Stromal cell of bone marrow (primary cell): ENCODE measurements around the gene MLEC.
A peak's percentile ranks its signal among the peaks of the same experiment; 100 is the strongest.
"Not testable (repeated sequence)": the region's sequence is repeated elsewhere in the genome, so short reads cannot be mapped to it uniquely, and the experiment has no call there.

Source experiments
- DNase-seq: peaks from one replicate; pipeline ENCODE4 v3.0.0-alpha.2; 2012; ENCODE audit warnings: low read depth

Gene MLEC

DNA sequence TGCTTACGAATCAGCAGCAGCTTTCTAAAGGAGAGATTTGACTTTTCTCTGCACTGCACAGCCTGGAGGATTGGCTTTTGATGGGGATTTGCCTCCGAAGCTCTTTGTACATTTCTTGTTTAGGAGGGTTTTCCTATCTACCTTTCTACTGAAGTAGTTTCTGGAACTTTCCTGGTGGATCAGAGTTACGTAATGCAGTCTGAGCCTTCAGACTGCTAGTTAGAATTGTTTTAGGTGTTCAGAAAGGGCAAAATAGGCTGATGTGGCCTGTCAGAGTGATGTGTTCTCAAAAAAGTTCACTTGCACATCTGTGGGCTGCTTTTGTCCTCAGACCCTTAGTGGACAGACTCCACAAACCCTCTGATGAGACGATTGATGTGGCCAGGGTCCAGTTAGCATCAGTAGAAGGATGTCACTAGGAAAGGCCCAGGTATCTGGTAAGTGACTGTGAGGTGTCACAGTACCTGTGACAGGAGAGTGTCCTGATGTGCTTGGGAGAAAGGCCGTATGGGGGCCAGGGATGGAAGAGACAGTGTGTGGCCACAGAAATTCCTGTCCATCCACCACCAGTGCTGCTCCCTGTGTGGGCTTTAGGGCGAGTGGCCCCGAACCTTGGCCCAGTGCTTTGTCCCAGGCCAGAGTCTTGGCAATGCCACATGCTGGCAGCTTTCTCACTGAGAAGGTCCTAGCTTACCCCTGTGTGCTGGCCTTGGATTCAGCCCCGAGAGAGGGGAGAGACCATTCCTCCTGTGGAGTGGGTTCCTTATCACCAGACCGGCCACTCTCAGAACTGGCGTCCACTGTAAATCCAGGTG lies 34.2 kb downstream of the MLEC start:
- DNase-seq = no peak

DNA sequence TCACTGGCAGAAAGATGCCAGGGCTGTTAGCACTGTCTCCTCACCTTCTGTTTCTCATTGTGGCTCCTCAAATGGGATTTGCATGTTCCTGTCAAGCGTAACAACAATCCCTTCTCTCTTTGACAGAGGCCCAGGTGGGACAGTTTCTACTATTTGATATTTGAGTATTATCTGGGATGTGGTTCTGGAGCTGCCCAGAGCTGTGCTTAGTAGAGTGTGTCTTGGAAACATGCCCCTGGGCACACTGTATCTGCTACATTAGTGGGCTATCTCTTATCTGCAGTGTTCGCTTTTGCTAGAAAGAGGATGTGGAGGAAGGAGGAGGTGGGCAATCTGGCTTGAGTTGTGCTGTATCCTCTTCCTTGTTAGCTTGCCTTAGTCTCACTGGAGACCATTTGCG lies 34.9 kb downstream of the MLEC start:
- DNase-seq = no peak

DNA sequence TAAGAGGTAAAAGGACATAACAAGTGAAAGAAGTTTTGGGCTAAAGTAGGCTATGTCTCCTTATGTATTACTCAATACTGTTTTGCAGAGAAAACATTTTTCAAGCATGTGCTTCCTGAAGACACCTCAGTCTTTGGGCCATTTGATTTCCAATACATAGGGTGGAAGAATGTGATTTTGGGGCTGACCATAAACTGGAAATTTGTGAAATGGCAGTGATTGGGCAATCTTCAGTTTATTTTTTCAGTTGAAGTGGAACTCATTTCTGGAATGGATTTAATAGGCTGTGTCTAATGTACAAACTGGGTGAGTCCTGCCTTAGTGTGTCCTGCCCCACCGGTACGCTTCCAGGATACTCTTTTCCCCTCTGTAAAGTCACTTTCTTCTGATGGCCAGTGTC lies 35.8 kb downstream of the MLEC start:
- no peak for DNase-seq

DNA sequence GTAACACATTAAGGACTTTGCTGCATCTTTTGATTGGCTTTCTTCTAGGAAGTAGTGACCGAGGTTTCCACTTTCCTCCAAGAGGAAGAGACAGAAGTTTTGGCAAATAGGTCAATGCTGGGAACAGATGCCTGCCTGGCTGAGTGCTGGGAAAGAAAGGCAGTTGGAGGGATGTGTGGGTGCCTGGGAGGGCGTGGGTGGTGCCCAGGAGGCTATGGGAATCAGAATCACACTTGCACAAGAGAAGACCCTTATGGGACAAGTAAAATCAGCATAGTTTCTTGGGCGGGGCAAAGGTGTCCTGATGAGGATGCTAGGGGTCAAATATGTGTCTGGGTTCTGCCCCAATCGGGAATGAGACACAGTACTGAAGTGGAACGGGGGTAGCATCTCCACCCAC lies 37.8 kb downstream of the MLEC start:
- no peak for DNase-seq

DNA sequence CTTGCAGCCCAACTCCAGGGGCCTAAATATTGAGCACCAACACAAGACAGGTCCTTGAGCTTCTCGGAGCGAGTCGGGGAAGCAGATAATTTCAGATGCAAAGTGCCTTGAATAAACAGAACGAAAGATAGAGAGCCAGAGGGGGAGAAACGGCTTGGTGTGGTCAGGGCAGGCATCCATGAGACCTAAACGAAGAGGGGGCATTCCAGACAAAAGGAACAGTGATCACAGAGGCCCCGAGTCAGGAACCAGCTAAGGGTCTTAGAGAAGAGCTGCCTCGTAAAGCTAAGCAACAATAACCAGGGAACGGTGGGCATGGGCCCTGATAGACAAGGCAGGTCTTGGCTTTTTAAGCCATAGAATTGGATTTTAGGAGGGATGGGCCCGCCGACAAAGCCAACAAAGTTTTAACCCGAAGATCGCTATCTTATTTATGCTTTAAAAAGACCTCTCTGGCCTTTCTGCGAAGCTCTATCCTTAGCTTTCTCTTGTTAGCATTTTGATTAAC lies 38.3 kb downstream of the MLEC start:
- no peak for DNase-seq

DNA sequence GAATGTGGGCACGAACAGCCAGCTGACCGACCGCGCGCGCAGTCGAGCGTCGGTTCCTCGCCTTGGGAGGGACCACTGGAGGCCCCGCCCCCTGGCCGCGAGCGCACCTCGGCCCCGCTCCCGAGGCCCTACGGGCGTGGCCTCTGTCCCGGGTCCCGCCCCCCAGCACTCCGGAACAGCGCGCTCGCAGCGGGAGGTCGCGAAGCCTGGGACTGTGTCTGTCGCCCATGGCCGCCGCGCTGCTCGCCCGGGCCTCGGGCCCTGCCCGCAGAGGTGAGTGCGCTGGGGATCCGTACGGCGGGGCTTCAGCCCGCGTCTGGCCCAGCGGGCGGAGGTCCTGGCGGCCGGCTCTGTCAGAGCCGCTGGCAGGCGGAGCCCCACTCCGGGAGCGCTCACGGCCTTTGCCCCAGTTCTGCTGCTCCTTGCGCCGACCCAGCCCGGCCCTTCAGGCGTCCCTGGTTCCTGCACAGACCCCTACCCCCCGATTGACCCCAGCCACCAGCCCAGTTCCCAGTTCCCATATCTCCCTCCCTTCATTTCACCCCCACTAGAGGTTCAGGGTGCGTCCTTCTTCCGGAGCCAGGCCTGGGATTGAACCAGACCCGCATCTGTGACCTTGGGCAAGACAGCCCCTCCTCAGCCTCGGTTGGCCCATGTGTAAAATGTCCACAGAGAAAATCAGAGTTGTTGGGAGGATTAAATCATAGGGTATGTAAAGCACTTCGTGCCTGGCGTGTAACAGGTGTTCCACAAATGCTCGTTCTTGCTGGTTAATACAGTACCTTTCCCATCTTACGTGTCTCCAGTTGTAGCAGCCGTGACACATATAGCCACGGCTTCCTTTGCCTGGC lies 38.9 kb downstream of the MLEC start, which contains the start of gene ACADS:
TSS of gene ACADS (plus strand) at position 168 of the 851 bp plus-strand sequence. CDS start at position 228, 60 bp downstream.
- peak; percentile 68 for DNase-seq

DNA sequence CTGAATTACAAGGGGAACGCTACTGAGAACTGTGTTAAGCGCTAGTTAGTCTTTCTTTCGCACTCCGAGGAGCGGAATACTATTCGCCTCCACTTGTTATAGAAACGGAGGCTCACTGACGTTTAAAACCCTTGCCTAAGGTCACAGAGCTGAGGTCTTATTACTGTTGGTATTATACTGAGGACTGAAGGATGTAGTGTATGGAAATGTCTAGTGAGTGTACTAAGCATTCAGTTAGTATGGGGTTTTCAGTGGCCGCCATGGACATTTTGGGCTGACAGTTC lies 39.5 kb downstream of the MLEC start:
- DNase-seq = no peak

DNA sequence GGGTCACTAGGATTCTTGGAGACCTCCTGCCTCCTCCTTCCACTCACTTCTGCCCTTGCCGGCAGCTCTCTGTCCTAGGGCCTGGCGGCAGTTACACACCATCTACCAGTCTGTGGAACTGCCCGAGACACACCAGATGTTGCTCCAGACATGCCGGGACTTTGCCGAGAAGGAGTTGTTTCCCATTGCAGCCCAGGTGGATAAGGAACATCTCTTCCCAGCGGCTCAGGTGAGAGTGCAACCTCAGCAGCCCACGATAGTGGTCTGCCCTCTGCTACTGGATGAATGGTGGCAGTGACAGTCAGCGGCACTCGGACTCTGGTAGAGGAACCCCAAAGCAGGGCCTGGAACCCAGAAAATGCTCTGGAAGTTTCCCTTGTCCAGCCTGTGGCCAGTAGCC lies 40.0 kb downstream of the MLEC start:
- DNase-seq = no peak

DNA sequence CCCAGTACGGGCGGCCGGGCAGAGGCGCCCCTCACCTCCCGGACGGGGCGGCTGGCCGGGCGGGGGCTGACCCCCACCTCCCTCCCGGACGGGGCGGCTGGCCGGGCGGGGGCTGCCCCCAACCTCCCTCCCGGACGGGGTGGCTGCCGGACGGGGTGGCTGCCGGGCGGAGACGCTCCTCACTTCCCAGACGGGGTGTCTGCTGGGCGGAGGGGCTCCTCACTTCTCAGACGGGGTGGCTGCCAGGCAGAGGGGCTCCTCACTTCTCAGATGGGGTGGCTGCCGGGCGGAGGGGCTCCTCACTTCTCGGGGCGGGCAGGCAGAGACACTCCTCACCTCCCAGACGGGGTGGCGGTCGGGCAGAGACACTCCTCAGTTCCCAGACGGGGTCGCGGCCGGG lies 45.2 kb downstream of the MLEC start:
- not testable (repeated sequence) for DNase-seq

DNA sequence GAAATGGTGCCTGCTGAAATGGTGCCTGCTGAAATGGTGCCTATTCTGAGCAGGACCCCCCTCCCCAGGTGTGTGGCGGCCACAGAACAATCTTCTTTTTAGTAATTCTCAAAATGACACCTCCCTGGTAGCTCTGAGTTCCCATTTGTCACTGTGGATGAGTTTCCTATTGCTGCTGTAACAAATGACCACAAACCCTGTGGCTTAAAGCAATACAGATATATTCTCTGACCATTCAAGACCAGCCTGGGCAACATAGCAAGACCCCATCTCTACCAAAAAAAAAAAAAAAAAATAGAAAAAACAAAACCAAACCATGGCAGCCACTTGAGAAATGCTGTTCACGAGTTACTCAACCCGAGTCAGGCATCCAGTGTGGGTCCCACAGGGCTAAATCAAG lies 46.6 kb downstream of the MLEC start:
- DNase-seq = no peak

DNA sequence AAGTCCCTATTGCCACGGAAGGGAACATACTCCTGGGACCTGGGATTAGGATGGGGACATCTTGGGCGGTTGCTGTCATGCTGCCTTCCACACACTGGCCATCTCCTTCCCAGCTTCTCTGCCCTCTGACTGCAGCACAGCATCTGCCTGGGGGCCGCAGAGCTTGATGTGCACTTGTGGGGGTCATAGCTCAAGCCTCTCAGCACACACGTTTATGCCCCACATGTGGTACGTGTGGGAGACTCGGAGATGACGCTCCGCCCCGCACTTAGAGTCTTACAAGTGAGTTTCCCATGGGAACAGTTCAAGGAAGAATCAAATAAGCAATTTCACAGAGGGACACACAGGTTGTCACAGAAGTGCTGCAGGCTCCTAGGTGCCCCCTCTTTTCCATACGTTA lies 47.3 kb downstream of the MLEC start:
- no peak for DNase-seq

DNA sequence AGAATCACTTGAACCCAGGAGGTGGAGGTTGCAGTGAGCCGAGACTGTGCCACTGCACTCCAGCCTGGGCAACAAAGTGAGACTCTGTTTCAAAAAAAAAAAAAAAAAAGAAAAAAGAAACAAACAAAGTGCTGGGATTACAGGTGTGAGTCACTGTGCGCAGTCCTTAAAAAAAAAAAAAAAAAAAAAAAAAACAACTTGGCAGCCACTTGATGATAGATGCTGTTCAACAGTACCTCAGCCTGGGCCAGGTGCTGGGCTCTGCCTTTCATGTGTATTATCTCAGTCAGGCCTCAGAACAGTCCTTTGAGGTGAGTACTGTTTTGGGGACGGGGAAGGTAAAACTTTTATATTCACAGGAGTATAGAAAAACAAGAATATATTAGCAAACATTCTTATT lies 48.2 kb downstream of the MLEC start:
- DNase-seq = no peak

DNA sequence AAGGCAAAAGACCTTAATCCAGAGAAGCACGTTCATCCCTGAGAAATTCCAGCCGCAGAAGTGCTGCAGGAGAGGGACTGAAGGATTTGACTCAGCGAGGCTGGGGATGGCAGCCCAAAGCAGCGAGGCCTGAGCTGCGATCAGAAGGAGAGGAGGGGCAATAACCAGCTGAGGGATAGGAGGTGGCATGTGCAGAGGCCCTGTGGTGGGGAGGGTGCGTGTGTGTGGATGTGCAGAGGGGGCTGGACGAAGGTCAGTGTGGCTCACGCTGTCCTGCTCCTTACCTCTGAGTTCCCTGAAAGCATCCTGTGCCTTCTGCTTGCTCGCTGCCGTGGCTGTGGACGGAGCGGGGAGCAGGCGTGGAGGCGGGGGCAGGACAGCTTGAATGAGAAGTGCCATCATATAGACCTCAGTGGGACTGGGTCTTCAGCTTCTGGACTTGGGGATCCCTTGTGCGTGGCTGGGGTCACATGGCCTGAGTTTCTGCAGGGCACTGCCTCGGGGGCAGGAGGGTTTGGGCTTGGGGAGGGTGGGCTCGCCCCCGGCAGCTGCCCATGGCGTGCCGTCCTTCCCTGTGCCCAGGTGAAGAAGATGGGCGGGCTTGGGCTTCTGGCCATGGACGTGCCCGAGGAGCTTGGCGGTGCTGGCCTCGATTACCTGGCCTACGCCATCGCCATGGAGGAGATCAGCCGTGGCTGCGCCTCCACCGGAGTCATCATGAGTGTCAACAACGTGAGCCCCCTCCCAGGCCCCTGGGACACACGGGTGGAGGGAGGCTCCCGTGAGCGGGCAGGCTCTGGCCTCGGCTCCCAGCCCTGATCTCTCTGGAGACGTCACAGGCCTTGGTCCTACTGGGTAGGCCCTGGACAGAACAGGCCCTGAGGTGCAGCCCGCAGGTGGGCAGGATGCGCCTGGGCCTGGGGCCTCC lies 49.7 kb downstream of the MLEC start:
- no peak for DNase-seq

DNA sequence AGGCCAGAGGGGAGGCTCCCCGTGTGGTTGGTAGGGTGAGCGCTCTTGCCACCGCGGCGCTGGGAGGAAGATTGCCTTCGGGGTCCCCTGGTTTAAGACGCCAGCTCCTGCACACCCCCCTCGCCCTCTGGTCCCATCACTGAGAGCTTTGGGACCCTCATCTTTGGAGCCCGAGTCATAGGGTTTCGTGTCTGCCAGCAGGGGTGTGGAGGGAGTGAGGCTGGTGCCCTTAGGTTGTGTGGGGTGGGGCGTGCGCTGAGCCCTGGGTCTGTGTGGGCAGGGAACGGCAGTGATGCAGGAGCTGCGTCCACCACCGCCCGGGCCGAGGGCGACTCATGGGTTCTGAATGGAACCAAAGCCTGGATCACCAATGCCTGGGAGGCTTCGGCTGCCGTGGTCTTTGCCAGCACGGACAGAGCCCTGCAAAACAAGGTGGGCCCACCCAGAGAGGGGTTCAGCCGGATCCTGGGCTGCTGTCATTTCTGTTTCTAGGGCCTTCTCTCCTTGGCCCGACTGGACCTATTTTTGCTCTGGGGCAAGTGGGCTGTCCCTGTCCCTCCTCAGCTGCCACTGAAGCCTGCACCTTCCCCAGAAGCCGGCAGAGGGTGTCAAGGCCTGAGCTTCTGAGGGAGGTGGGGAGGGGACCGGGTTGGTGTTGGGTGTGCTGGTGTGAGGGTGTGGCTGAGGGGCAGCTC lies 50.8 kb downstream of the MLEC start:
- DNase-seq = no peak

DNA sequence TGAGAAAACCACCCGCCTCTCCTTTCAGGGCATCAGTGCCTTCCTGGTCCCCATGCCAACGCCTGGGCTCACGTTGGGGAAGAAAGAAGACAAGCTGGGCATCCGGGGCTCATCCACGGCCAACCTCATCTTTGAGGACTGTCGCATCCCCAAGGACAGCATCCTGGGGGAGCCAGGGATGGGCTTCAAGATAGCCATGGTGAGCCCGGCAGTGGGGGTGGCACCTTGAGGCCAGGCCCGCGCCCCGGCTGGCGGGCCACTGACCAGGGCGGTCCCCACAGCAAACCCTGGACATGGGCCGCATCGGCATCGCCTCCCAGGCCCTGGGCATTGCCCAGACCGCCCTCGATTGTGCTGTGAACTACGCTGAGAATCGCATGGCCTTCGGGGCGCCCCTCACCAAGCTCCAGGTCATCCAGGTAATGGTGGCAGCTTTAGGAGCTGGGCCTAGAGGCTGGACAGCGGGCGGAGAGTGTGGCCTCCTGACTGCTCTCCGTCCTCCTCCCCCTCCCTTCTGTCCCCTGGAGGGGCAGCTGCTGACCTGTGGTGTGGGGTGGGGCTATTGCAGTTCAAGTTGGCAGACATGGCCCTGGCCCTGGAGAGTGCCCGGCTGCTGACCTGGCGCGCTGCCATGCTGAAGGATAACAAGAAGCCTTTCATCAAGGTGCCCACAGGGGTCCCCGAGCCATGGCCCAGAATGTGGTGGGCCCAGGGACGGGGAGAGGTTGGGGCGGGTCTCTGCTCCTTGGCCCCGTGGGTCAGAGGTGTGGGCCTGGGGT lies 51.5 kb downstream of the MLEC start:
- DNase-seq = no peak

DNA sequence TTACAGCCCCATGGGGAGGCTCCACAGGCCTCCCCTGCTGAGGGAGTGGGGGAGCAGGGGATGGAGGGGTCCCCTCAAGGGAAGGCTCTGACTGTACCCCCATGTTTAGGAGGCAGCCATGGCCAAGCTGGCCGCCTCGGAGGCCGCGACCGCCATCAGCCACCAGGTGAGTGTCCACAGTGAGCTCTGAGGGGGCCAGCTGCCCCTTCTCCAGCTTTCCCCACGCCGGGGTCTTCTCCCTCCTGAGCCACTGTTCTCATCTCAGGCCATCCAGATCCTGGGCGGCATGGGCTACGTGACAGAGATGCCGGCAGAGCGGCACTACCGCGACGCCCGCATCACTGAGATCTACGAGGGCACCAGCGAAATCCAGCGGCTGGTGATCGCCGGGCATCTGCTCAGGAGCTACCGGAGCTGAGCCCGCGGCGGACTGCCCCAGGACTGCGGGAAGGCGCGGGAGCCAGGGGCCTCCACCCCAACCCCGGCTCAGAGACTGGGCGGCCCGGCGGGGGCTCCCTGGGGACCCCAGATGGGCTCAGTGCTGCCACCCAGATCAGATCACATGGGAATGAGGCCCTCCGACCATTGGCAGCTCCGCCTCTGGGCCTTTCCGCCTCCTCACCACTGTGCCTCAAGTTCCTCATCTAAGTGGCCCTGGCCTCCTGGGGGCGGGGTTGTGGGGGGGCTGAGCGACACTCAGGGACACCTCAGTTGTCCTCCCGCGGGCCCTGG lies 52.2 kb downstream of the MLEC start:
- DNase-seq = no peak

DNA sequence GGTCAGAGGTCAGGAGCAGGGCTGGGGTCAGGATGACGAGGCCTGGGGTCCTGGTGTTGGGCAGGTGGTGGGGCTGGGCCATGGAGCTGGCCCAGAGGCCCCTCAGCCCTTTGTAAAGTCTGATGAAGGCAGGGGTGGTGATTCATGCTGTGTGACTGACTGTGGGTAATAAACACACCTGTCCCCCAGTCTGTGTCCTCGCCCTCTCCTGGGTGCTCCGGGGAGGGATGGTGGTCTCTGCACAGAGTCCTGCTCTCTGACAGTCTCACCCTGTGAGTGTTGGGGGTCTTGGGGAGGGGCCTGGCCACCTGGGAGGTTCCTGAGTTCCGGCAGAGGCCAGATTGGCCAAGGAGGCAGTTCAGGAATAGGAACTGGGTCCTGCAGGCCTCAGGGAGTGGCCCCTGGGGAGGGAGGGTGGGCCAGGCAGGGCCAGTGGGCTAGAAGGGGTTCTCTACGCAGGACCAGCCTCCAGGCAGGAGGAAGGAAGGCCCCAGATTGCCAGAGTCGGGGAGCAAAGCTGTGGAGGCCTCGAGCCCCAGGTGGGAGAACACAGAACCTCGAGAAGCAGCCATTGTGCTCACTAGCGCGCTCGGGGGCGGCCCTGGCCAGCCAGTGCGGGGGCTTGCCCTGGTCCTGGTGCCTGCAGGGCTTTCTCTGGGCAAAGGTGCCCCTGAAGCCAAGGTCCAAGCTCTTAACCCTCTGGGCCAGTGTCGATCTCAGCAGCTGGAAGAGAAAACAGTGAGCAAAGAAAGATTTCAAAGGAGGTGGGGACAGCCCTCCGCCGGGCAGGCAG lies 53.1 kb downstream of the MLEC start:
- no peak for DNase-seq

DNA sequence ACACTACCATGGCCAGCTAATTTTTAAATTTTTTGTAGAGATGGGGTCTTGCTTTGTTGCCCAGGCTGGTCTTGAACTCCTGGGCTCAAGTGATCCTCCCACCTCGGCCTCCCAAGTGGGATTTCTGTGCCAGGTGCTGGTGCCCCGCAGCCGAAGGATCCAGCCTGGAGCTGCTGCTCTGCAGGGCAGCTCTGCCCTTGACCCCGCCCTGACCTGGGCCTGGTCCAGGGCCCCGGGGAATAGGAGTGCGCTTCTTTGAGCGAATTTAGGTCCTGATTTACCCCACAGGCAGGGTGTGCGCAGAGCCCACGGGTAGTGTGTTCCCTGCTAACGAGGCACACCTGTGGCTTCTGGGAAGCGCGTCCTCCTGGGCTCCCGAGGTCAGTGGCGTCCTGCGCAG lies 53.9 kb downstream of the MLEC start:
- DNase-seq = no peak
